ENCODE measurements around the gene NEK5.
"Not testable (repeated sequence)": the region's sequence is repeated elsewhere in the genome, so short reads cannot be mapped to it uniquely, and the experiment has no call there.

Gene NEK5

DNA sequence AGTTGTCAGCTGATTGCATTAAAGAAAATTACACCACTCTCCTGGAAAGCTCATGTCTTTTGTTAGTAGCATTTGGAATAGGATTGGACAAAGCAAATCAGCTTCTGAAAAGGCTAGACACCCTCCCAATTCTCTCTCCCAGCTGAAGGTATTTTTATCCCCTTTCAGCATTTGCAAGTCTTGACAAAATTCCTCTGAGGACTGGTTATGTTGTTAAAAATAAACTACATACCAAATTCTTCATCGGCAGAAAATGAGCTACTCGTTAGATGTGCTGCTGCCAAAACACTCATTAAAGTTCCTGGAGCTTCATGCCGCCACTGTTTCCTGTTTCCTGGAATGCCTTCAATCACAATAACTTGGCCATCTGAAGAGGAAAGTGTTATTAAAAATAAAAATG is 67.3 kb downstream of the NEK5 start:
- DNase-seq: no peak

DNA sequence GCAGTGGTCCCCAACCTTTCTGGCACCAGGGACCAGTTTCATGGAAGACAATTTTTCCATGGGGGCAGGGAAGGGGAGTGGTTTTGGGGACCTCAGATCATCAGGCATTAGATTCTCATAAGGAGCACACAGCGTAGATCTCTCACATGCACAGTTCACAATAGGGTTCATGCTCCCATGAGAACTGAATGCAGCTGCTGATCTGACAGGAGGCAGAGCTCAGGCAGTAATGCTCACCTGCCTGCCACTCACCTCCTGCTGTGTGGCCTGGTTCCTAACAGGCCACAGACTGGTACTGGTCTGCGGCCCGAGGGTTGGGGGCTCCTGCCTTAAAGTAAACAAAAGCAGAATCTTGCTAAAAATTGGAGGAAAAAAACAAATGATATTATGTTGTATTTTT is 67.8 kb downstream of the NEK5 start:
- DNase-seq: not testable (repeated sequence)

DNA sequence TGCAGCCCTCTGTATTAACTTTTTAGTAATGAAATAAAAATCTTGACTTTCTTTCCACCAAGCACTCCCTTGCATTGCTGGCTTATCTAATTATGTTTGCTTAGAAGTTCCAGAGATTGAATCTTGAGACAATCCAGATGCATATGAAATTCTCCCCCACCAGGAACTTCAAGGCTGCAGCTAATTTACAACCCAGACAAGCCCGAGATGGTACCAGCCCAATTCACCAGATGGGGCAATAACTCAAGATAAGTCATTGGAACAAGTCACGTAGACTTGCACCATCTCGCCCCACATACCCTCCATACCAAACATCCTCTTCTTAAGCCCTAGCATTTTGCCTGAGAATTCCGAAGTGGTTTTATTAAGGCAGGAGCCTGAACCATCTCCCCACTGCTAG is 75.4 kb downstream of the NEK5 start:
- DNase-seq: no peak

DNA sequence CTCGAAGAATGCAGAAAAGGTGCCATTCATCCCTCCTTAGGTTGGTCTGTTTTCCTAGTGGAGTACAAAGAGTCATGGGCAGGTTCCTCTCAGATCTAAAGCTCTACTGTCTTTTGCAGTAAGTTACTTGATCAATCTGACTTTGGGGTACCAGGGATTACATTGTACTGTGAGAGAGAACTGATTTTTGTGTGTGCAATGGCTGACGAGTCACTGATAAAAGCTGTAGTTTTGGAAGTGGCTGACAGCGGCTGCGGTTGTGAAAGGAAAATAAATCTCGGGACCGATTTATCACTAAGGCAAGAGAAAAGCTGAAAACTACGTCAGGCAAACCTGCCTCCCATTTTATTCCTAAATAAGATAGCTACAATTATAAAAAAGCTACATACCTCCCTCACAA is 77.5 kb downstream of the NEK5 start:
- no peak for DNase-seq

DNA sequence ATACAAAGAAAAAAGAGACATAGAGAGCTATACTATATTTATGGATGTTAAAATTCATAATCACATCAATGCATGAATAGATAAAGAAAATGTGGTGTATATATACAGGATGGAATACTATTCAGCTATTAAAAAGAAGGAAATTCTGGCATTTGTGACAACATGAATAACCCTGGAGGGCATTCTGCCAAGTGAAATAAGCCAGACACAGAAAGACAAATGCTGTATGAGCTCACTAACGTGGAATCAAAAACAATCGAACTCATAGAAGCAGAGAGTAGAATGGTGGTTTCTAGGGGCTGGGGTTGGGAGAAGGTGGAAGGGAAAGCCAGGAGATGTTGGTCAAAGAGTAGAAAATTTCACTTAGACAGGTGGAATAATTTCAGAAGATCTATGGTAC is 80.4 kb downstream of the NEK5 start:
- no peak for DNase-seq

DNA sequence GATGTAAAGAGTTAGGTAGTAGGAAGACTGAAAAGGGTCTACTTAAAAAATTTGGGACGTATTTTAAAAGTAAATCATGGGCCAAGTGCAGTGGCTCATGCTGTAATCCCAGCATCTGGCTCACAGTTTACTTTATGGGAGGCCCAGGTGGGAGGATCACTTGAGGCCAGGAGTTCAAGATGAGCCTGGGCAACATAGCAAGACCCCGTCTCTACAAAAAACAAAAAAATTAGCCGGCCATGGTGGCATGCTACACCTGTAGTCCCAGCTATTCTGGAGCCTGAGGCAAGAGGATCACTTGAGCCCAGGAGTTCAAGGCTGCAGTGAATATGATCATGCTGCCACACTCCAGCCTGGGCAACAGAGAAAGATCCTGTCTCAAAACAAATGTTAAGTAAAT is 81.4 kb downstream of the NEK5 start:
- no peak for DNase-seq

DNA sequence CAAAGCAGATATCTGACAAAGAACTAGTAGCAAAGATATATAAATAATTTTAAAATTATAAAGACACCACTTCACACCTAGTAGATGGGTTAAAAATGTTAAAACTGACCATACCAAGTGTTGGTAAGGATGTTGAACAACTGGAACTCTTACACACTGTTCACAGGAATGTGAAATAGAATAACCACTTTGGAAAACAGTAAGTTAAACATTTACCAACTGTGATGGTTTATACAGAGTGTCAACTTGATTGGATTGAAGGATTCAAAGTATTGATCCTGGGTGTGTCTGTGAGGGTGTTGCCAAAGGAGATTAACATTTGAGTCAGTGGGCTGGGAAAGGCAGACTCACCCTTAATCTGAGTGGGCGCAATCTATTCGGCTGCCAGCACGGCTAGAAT is 85.2 kb downstream of the NEK5 start:
- no peak for DNase-seq

DNA sequence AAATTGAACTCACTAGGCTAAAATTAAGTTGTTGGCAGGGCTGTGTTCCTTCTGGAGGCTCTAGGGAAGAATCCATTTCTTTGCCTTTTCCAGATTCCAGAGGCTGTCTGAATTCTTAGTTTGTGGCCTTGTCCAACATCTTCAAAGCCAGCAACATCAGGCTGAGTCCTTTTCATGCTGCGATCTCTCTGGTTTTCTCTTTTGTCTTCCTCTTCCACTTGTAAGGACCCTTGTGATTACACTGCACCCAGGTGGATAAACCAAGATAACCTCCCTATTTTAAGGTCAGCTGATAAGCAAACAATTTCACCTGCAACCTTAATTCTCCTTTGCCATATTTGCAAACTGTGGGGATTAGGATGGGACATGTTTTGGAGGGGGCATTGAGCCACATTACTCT is 92.8 kb downstream of the NEK5 start:
- no peak for DNase-seq

DNA sequence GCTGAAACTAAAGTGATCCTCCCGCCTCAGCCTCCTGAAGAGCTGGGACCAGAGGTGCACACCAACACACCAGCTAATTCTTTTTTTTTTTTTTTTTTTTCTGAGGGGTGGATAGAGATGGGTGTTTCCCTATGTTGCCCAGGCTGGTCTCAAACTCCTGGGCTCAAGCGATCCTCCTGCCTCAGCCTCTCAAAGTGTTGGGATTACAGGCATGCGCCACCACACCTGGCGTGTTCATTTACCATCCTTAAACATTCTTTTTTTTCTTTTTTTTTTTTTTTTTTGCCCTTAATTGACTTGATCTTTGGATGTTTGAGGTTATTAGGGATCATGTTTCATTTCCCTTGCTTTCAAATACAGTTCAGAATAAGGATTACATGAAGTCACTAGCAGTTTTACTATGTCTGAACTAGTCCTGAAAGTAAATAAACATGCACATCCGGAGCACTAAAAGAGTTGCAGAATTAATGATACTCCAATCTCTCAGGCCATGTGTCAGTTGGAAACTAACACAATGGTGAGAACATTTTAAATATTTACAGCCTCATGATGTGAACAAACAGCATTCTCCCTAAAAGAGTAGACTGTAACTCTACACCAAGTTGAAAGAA is 94.2 kb downstream of the NEK5 start:
- no peak for DNase-seq

DNA sequence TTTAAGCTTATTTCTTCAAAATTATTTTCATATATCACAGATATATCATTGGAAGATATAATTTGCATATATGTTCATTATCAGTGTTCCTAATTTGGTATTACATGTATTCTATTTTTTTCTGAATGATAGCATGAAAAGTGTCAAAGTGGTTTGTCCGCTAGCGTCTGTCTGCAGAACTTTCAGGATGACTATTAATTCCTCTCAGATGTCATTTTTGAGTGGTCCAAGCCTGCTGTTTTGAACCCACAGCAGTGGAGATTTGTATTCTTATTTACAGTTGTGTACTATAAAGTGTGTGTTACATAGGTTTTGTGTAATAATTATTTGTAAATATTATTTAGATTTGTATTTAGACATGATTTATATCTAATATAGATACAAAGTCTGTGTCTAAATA is 95.8 kb downstream of the NEK5 start:
- no peak for DNase-seq

DNA sequence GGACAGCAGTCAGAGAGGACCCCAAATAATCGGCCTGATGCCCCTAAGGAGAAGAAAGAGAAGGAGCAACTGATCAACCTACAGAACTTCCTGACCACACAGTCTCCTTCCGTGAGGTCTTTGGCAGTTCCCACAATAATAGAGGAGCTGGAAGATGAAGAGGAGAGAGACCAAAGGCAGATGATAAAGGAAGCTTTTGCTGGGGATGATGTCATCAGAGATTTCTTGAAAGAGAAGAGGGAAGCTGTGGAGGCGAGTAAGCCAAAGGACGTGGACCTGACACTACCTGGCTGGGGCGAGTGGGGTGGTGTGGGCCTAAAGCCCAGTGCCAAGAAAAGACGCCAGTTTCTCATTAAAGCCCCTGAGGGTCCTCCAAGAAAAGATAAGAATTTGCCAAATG is 98.5 kb downstream of the NEK5 start:
- not testable (repeated sequence) for DNase-seq

DNA sequence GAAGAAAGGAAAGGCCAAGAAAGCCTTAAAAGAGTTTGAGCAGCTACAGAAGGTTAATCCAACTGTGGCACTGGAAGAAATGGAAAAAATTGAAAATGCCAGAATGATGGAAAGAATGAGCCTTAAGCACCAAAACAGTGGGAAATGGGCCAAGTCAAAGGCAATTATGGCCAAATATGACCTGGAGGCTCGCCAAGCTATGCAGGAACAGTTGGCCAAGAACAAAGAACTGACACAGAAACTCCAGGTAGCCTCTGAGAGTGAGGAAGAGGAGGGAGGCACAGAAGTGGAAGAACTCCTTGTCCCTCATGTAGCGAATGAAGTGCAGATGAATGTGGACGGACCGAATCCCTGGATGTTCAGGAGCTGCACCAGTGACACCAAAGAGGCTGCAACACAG is 99.3 kb downstream of the NEK5 start:
- no peak for DNase-seq

DNA sequence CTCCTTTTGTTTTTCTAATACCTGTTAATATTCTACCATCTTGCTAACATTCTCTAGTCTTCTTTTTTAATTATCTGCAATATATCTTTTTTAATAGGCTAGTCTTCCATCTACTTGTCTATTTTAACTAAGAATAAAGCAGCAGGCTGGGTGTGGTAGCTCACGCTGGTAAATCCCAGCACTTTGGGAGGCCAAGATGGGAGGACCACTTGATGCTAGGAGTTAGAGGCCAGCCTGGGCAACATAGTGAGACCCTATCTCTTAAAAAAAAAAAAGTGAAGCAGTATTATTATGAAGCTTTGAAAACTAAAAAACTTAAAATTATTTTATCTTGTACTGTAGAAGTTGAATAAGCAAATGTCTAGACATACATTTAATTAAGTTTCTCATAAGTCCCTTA is 101.0 kb downstream of the NEK5 start:
- DNase-seq: no peak

DNA sequence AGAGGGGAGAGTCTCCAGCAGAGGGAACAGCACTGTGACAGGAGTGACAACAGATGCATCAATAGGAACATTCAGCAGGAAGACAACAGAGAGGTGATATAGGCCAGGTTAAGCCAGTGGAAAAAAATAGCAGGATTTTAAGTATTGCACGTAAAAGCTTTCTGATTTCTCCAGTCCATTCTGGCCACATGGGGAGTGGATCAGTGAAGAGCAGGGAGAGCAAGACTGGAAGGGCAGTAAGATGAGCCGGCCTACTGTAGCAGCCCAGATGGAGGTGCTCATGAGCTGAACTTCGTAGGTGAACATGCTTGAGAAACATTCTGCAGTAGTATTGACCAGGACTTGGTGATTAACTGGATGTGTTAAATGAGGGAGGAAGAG is 102.6 kb downstream of the NEK5 start:
- no peak for DNase-seq

DNA sequence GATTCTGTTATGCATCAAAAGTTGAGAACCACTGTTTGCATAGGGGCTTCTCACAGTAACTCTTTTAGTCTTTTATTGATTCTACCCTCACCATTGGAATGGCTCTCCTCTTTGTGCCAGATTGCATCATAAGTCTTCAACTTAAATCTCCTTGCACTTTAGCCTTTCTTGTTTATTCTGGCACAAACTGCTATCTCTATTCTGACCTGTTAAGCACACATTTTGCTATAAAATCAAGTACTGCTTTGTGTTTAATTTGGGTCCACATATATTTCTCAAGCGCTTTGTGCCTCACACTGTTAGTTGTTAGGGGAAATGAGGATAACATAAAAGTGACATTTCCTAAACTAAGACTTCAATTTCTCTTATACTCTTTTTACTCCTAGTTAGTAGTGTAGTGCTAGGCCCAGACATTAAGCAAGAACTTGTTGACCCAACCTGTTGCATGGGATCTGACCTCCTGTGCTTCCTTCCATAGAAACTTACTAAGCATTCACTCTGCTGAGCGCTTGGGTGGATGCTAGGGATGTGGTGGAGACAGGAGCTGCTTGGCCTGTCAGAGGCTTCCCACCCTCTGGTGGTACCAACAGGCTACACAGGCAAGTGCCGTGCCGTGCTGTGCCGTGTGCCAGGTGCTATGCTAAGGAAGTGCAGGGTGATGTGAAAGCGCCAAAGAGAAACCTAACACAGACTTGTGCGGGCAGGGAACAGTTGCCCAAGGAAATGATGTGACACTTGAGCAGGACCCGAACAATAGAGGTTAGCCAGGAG is 103.2 kb downstream of the NEK5 start:
- DNase-seq: no peak

DNA sequence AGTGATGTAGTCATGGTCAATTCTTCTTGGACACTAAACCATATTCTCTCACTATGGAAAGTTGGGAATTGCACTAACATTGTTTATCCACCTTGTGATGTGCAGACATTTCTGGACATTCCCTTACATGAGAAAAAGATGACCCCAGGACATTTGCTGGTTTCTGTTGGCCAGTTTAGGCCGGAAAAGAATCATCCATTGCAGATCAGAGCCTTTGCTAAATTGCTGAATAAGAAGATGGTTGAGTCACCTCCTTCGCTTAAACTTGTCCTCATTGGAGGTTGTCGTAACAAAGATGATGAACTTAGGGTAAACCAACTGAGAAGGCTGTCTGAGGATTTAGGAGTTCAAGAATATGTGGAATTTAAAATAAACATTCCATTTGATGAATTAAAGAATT is 104.4 kb downstream of the NEK5 start, which contains the start of gene UTP14C:
Gene UTP14C (plus strand): TSS at position 211 of the 400 bp plus-strand sequence. CDS start 4,114 bp downstream, outside the sequence.
- DNase-seq: no peak

DNA sequence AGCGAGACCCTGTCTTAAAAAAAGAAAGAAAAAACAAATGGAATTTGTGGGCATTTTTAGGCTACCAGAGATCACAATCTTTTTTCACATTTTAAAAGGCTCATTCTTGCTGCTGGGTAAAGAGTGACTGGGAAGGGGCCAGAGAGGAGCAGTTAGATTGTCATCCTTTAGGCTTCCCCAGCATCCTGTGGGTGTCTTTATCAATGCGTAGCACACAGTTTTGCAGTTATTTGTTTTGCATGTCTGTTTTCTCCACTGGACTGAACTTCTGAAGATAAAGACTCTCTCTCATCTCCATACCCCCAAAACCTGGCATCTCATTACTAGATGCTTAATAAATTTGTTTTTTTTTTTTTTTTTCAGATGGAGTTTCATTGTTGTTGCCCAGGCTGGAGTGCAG is 106.5 kb downstream of the NEK5 start:
- no peak for DNase-seq

DNA sequence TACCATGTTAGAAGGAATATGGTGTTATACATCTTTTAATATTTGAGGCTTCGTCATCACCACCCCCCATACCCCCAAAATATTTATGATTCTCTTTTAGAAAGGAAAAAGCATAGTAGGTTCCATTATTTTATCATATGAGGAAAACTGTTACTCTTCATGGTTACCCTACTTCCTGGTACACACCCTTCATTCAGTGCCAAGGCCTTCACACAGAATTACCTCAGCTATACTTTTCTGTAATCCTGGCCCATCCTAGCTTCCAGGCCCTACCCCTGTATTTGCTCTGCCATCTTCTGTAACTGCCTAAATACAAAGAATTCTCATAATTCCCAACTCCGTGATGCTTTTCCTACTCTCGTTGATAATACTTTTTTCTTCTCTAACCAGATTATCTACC is 108.7 kb downstream of the NEK5 start:
- DNase-seq: no peak

DNA sequence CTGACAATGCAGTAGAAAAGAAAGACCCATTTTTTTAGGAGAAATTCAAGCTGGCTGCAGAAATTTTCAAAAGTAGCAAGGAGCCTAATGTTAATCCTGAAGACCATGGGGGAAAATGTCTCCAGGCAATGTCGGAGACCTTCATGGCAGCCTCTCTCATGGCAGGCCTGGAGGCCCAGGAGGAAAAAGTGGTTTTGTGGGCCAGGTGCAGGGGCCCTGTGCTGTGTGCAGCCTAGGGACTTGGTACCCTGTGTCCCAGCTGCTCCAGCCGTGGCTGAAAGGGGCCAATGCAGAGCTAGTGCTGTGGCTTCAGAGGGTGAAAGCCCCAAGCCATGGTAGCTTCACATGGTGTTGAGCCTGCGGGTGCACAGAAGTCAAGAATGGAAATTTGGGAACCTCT is 112.6 kb downstream of the NEK5 start:
- DNase-seq: no peak

DNA sequence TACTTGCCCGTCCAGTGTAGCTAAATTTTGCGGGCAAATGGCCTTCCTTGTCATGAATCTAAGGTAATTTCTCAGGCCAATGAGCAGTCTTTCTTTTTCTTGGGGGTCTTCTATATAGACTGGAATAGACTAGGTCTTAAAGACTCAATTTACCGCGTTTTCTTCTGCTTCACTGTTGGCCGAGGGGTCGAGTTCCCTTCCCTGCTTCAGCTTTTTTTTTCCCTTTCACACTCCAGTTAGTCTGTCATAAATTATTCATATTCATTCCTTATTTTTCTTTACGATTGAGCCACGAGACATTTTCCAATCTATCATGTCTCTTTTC is 116.4 kb downstream of the NEK5 start:
- no peak for DNase-seq

DNA sequence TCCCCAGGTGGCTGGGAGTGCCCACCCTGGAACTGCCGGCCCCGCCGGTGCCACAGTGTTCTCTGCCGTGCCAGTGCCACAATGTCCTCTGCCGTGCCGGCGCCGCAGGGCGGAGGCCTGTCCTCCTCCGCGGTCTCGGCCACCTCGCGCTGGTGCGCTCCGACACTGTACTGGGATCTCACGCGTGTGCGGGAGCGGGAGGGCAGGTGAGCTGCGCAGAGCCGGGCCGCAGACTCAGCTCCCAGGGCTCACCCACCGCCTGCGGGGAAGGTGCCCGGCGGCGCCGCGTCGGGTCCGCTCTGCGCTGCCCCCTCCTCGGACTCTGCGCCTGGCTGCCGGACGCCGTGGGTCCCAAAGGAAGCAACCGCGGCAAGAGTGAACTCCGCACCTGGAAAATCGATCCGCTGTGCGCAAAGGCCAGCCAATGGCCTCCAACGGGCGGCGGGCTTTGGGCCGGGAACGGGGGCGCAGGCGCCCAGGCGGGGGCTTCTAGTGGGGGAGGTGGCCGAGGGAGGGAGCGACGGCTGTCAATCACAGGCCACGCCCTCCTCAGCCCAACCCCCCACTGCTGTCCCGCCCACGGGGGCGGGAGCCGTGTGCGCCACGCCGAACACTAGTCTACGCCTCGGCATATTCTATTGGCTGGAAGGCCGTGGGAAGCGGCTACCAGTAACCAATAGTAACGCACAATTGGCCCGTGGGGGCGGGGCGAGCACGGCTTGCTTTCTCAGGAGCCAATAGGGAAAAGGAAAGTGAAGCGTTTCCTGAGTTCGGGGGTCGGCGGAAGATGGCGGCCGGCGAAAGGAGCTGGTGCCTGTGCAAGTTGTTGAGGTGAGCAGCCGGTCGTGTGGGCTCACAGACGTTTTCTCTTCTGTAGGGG is 117.0 kb downstream of the NEK5 start, which contains the start of gene ALG11:
Gene ALG11 (plus strand): TSS at position 767 of the 880 bp plus-strand sequence. CDS start 21 bp downstream, at position 788.
- peak; percentile 98 to 99 (median 99) for DNase-seq

DNA sequence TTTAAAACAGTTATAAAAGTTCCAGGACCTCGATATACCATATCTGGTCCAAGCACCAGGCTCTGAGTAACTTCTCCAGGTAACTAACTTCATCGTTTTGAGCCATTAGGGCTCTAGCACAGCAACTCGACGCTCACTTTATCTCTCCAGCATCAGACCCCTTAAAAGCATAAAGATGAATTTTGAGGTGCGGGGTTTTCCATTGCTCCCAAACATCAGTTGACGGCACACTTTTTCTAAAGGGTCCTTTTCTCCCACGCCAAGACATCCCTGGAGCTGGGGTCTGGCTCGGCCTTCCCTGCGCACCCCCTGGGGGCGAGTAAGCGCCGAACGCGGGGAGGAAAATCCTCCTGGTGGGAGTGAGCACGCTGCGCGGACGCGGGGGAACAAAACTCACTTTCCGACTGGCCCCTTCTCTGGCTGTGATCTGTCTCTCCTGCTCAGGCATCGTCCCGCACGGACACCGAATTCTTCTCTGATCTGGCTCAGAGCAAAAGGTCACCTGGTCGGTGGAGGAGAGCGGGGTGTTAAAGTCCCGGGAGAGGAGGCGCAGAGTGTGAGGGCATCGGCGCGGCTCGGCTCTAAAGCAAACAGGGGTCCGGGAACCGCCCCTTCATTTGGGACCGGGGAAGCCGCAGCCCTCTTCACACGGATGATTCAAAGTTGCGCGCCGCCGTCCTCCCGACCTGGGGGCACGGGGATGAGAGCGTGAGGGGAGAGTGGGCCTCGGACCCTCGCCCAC is 117.8 kb downstream of the NEK5 start, which contains the start of gene ATP7B:
Gene ATP7B (minus strand): TSS at position 561 of the 742 bp plus-strand sequence. CDS start 113 bp downstream, at position 448.
- peak in 4 of 6 experiments; percentile 2 to 38 (median 14) for DNase-seq

DNA sequence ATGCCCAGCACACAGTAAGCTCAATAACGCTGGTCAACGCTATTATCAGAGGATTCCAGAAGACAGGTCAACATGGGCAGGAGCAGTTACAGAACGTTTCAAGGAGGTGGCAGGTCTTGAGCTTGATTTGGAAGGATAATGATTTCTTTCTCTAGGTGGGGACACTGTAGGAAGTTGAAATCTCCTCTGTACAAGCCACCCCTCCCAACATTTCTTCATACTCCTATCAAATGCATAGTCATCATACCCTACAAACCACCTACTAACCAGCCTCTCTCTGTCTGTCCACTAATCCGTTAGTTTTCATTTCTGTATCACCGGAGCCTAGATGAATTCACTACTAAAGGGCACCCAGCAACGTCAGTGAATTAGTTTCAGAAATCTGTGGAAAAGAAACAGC is 118.9 kb downstream of the NEK5 start:
- no peak for DNase-seq
